ENCODE results near the gene CACNB1. TPM values are rescaled to one million over a fixed set of nuclear protein-coding genes. Genes with fewer than 3 reads are reported as not detected.

CACNB1 gene
- total RNA-seq, 1 donor from 2014 or later: 13.8 TPM

GRCh38 chr17:39166437-39167335 lies 30.8 kb downstream of the CACNB1 start:
- H3K9me3 Mint-ChIP-seq (ENCODE audit: low read depth): no peaks in the 10 kb centered on the region
- H3K27ac Mint-ChIP-seq: no peak overlapping the region
- no peaks in the 10 kb centered on the region for H3K36me3 Mint-ChIP-seq (ENCODE audit: insufficient read depth)
- H3K4me3 Mint-ChIP-seq (ENCODE audit: low read depth): peak overlapping the region; percentile 52
- DNase-seq (ENCODE audit: low spot score, unreplicated experiment): no peak
- TF ChIP-seq CTCF (IDR thresholded peaks at IDR 0.05; ENCODE audit: unreplicated experiment): no peak
- peaks cover 35% of the 10 kb centered on the region for H3K27me3 Mint-ChIP-seq
- H3K4me1 Mint-ChIP-seq (ENCODE audit: low read depth): peaks cover 10% of the 10 kb centered on the region

GRCh38 chr17:39165841-39166349 lies 31.6 kb downstream of the CACNB1 start, which contains the start of gene ARL5C:
Gene ARL5C, minus strand, starts transcription at chr17:39166161. Its CDS starts 401 bp downstream, at chr17:39165760.
- Mint-ChIP-seq H3K27ac (peak within 1 kb of the TSS; percentile 43), H3K9me3 (ENCODE audit: low read depth) (no peaks in the 10 kb centered on the region), H3K4me3 (ENCODE audit: low read depth) (peak within 1 kb of the TSS; percentile 82), H3K27me3 (peaks cover 35% of the 10 kb centered on the region), H3K4me1 (ENCODE audit: low read depth) (peaks cover 10% of the 10 kb centered on the region), H3K36me3 (ENCODE audit: insufficient read depth) (no peaks in the 10 kb centered on the region)
- DNase-seq (ENCODE audit: low spot score, unreplicated experiment): no peak
- TF ChIP-seq CTCF (IDR thresholded peaks at IDR 0.05; ENCODE audit: unreplicated experiment): no peak

- peak overlapping the region; percentile 43 for H3K27ac Mint-ChIP-seq
- no peaks in the 10 kb centered on the region for H3K9me3 Mint-ChIP-seq (ENCODE audit: low read depth)
- H3K4me1 Mint-ChIP-seq (ENCODE audit: low read depth): peaks cover 10% of the 10 kb centered on the region
- DNase-seq (ENCODE audit: low spot score, unreplicated experiment): no peak
- TF ChIP-seq CTCF (IDR thresholded peaks at IDR 0.05; ENCODE audit: unreplicated experiment): no peak
- H3K36me3 Mint-ChIP-seq (ENCODE audit: insufficient read depth): no peaks in the 10 kb centered on the region
- peaks cover 35% of the 10 kb centered on the region for H3K27me3 Mint-ChIP-seq
- H3K4me3 Mint-ChIP-seq (ENCODE audit: low read depth): peak overlapping the region; percentile 82
These were observed 32.2 kb downstream of the CACNB1 start for GRCh38 chr17:39165178-39165840.

- Mint-ChIP-seq H3K36me3 (ENCODE audit: insufficient read depth) (no peaks in the 10 kb centered on the region), H3K9me3 (ENCODE audit: low read depth) (no peaks in the 10 kb centered on the region), H3K27ac (peak overlapping the region; percentile 43), H3K4me1 (ENCODE audit: low read depth) (peaks cover 10% of the 10 kb centered on the region), H3K4me3 (ENCODE audit: low read depth) (peak overlapping the region; percentile 82), H3K27me3 (peaks cover 35% of the 10 kb centered on the region)
- TF ChIP-seq CTCF (IDR thresholded peaks at IDR 0.05; ENCODE audit: unreplicated experiment): peak; percentile 79
- DNase-seq (ENCODE audit: low spot score, unreplicated experiment): peak; percentile 60
These were observed 32.8 kb downstream of the CACNB1 start for GRCh38 chr17:39164675-39165143.

- H3K4me3 Mint-ChIP-seq (ENCODE audit: low read depth): no peak overlapping the region
- no peaks in the 10 kb centered on the region for H3K9me3 Mint-ChIP-seq (ENCODE audit: low read depth)
- H3K36me3 Mint-ChIP-seq (ENCODE audit: insufficient read depth): no peaks in the 10 kb centered on the region
- peaks cover 10% of the 10 kb centered on the region for H3K4me1 Mint-ChIP-seq (ENCODE audit: low read depth)
- peaks cover 25% of the 10 kb centered on the region for H3K27me3 Mint-ChIP-seq
- no peak for TF ChIP-seq CTCF (IDR thresholded peaks at IDR 0.05; ENCODE audit: unreplicated experiment)
- no peak overlapping the region for H3K27ac Mint-ChIP-seq
- no peak for DNase-seq (ENCODE audit: low spot score, unreplicated experiment)
These were observed 35.5 kb downstream of the CACNB1 start for GRCh38 chr17:39161962-39162361.
